CD14-positive monocyte (primary cell): Measurements from ENCODE around the gene IFT74. TPM values are rescaled to one million over a fixed set of nuclear protein-coding genes. Genes with fewer than 3 reads are reported as not detected.

Experiments used
- DNase-seq, 3 donors: peaks; one replicate each; pipeline ENCODE4 v3.0.0-alpha.2; 2011 to 2022
- H2AFZ ChIP-seq: 2 replicates; pipeline ENCODE4 v1.6.0; 2012; ENCODE audit warnings: mild to moderate bottlenecking, low read depth, low read length, inconsistent platforms; ENCODE audit not compliant: insufficient read depth, poor library complexity, severe bottlenecking
- H3K27ac ChIP-seq, 2 donors: 1 replicate in 1 of 2; 2 replicates in 1 of 2; pipeline ENCODE4 v1.5.1; 2012 to 2013; ENCODE audit warnings: low read length in 2 of 2, control low read depth in 1 of 2, inconsistent platforms in 1 of 2, low read depth in 1 of 2, mild to moderate bottlenecking in 1 of 2
- H3K27me3 ChIP-seq, 2 donors: one replicate each; pipeline versions ENCODE4 v1.6.0 to v1.6.1; 2011 to 2013; ENCODE audit warnings: low read length in 2 of 2; ENCODE audit not compliant: control insufficient read depth in 2 of 2, insufficient read depth in 2 of 2
- H3K36me3 ChIP-seq, 2 donors: replicated peaks in 1 of 2; 1 replicate in 1 of 2; 2 replicates in 1 of 2; pipeline versions ENCODE4 v1.5.1 to v1.6.1; 2012 to 2013; ENCODE audit warnings: low read length in 2 of 2, control low read depth in 1 of 2, inconsistent platforms in 1 of 2, mild to moderate bottlenecking in 1 of 2; ENCODE audit not compliant: insufficient read depth in 2 of 2, control insufficient read depth in 1 of 2
- H3K4me1 ChIP-seq, 2 donors: 1 replicate in 1 of 2; 2 replicates in 1 of 2; pipeline versions ENCODE4 v1.5.1 to v1.6.1; 2012 to 2013; ENCODE audit warnings: low read length in 2 of 2, control low read depth in 1 of 2, inconsistent platforms in 1 of 2, mild to moderate bottlenecking in 1 of 2, moderate library complexity in 1 of 2; ENCODE audit not compliant: insufficient read depth in 2 of 2, control insufficient read depth in 1 of 2
- H3K4me2 ChIP-seq: replicated peaks from 2 replicates; pipeline ENCODE3; 2012; ENCODE audit warnings: low read length, moderate library complexity, mild to moderate bottlenecking; ENCODE audit not compliant: poor library complexity, severe bottlenecking; ENCODE audit errors: extremely low read depth
- H3K4me3 ChIP-seq, 3 experiments: fragments of 200-600 bp in 1 of 3; sonication (generic) in 1 of 3; replicated peaks in 1 of 3; 1 replicate in 2 of 3; 2 replicates in 1 of 3; pipeline ENCODE4 v1.5.1; 2011 to 2013; ENCODE audit warnings: low read length in 3 of 3, mild to moderate bottlenecking in 3 of 3, control low read depth in 2 of 3, low read depth in 2 of 3, inconsistent platforms in 1 of 3, moderate library complexity in 1 of 3
- H3K79me2 ChIP-seq: 2 replicates; pipeline ENCODE4 v1.6.0; 2012; ENCODE audit warnings: mild to moderate bottlenecking, control low read depth, inconsistent platforms, low read length, moderate library complexity; ENCODE audit not compliant: insufficient read depth
- H3K9ac ChIP-seq: 2 replicates; pipeline ENCODE4 v1.6.0; 2017; ENCODE audit warnings: low read length, mild to moderate bottlenecking; ENCODE audit not compliant: insufficient read depth, poor library complexity, severe bottlenecking
- H3K9me3 ChIP-seq, 2 donors: replicated peaks in 1 of 2; 1 replicate in 1 of 2; 2 replicates in 1 of 2; pipeline versions ENCODE4 v1.5.1 to v1.6.1; 2012 to 2013; ENCODE audit warnings: low read length in 2 of 2, control low read depth in 1 of 2; ENCODE audit not compliant: control insufficient read depth in 1 of 2, insufficient read depth in 1 of 2
- H4K20me1 ChIP-seq: 2 replicates; pipeline ENCODE4 v1.6.0; 2012; ENCODE audit warnings: mild to moderate bottlenecking, low read length, control low read depth, moderate library complexity; ENCODE audit not compliant: insufficient read depth
- H3K27ac Mint-ChIP-seq, 7 donors: one replicate each; pipeline ENCODE4 v1.8.0; 2020; ENCODE audit warnings: mild to moderate bottlenecking in 7 of 7, mixed read lengths in 7 of 7, moderate library complexity in 6 of 7, inconsistent platforms in 2 of 7
- H3K27me3 Mint-ChIP-seq, 3 donors: one replicate each; pipeline ENCODE4 v1.8.0; 2021 to 2022; ENCODE audit warnings: low read depth in 3 of 3, mild to moderate bottlenecking in 3 of 3, mixed read lengths in 3 of 3, moderate library complexity in 3 of 3, inconsistent platforms in 1 of 3
- H3K36me3 Mint-ChIP-seq, 2 donors: one replicate each; pipeline ENCODE4 v1.8.0; 2020; ENCODE audit warnings: mixed read lengths in 2 of 2, inconsistent platforms in 1 of 2, mild to moderate bottlenecking in 1 of 2
- H3K4me1 Mint-ChIP-seq: one replicate; pipeline ENCODE4 v1.8.0; 2020; ENCODE audit warnings: mild to moderate bottlenecking, mixed read lengths
- H3K4me3 Mint-ChIP-seq, 2 donors: one replicate each; pipeline ENCODE4 v1.8.0; 2020; ENCODE audit warnings: mild to moderate bottlenecking in 2 of 2, mixed read lengths in 2 of 2, moderate library complexity in 1 of 2
- H3K9me3 Mint-ChIP-seq, 7 donors: one replicate each; pipeline ENCODE4 v1.8.0; 2020 to 2022; ENCODE audit warnings: mixed read lengths in 7 of 7, mild to moderate bottlenecking in 6 of 7, moderate library complexity in 6 of 7, inconsistent platforms in 2 of 7
- CTCF ChIP-seq: fragments of 200-600 bp; IDR thresholded peaks from one replicate; pipeline ENCODE4 v1.8.0; 2022; ENCODE audit warnings: antibody characterized with exemption, mild to moderate bottlenecking
- WGBS: methylation state at CpG from one replicate; pipeline ENCODE4 v1.1.5; 2013; ENCODE audit warnings: missing lambda C conversion rate; ENCODE audit not compliant: insufficient coverage; 5-methylcytosine and 5-hydroxymethylcytosine counted together
- intact Hi-C, 2 donors: fragments of 100-400 bp; cut with micrococcal nuclease; formaldehyde crosslinking; loops; one replicate each; pipeline versions ENCODE4 v1.15.0 to v1.15.1; 2023
- polyA plus RNA-seq, 3 donors: library from polyadenylated mRNA; depleted of rRNA in 1 of 3; unstranded in 2 of 3; stranded (reverse) in 1 of 3; fragments of 300-500 nt in 2 of 3; fragments of >200 nt in 1 of 3; fragmentation: Illumina TruSeq in 2 of 3; gene quantifications; 1 replicate in 2 of 3; 2 replicates in 1 of 3; pipeline ENCODE4 v1.2.3, GENCODE V29; 2012 to 2021

IFT74 gene
- polyA plus RNA-seq, 3 donors: 2.6 to 6.0 (median 3.7) TPM

- H3K4me3 Mint-ChIP-seq: no peak overlapping the region
- Histone ChIP-seq H3K4me2 (no peak overlapping the region), H3K4me1 (no peaks in the 10 kb centered on the region), H3K27ac (no peak overlapping the region), H4K20me1 (no peaks in the 10 kb centered on the region), H3K27me3 (no peaks in the 10 kb centered on the region), H3K9me3 (peaks cover 0 to 12% of the 10 kb centered on the region in 2 donors), H3K9ac (no peak overlapping the region), H2AFZ (no peak overlapping the region), H3K4me3 (no peak overlapping the region), H3K79me2 (no peaks in the 10 kb centered on the region), H3K36me3 (no peaks in the 10 kb centered on the region)
- H3K27ac Mint-ChIP-seq: no peak overlapping the region
- intact Hi-C loops: no loop called here
- H3K9me3 Mint-ChIP-seq: peaks cover 0 to 16% (median 9%) of the 10 kb centered on the region in 7 donors
- H3K36me3 Mint-ChIP-seq: no peaks in the 10 kb centered on the region
- TF ChIP-seq CTCF: no peak
- peaks cover 6% of the 10 kb centered on the region for H3K4me1 Mint-ChIP-seq
- peaks cover 0 to 5% (median 2%) of the 10 kb centered on the region in 3 donors for H3K27me3 Mint-ChIP-seq
- no peak for DNase-seq
- 78% methylated on average over 1 of the region's 3 CpGs for WGBS
Observed at GRCh38 chr9:27094640-27095298, 138.6 kb downstream of the IFT74 start.

GRCh38 chr9:27107241-27107640, 151.0 kb downstream of the IFT74 start:
- no peaks in the 10 kb centered on the region for H3K4me1 ChIP-seq
- H3K4me1 Mint-ChIP-seq: peaks cover 1% of the 10 kb centered on the region
- H3K4me3 ChIP-seq: no peak overlapping the region
- no peaks in the 10 kb centered on the region for H3K36me3 ChIP-seq
- no peaks in the 10 kb centered on the region for H4K20me1 ChIP-seq
- no peak overlapping the region for H2AFZ ChIP-seq
- no peak overlapping the region for H3K9ac ChIP-seq
- WGBS: 100% methylated on average over 1 of the region's 2 CpGs
- H3K27me3 Mint-ChIP-seq: no peaks in the 10 kb centered on the region
- TF ChIP-seq CTCF: no peak
- H3K4me2 ChIP-seq: no peak overlapping the region
- H3K4me3 Mint-ChIP-seq: no peak overlapping the region
- H3K36me3 Mint-ChIP-seq: no peaks in the 10 kb centered on the region
- H3K27ac Mint-ChIP-seq: no peak overlapping the region
- no peaks in the 10 kb centered on the region for H3K27me3 ChIP-seq
- H3K27ac ChIP-seq: no peak overlapping the region
- intact Hi-C loops: no loop called here
- DNase-seq: no peak
- peaks cover 0 to 4% (median 0%) of the 10 kb centered on the region in 7 donors for H3K9me3 Mint-ChIP-seq
- H3K79me2 ChIP-seq: no peaks in the 10 kb centered on the region
- no peaks in the 10 kb centered on the region for H3K9me3 ChIP-seq
